Stimulated activated naive CD8-positive, alpha-beta T cell treated with anti-CD3 and anti-CD28 coated beads, Interleukin-15, Interleukin-2, amounts not matched to agents 100 ng/mL and 50 ng/mL, for 24 hours (primary cell): ENCODE measurements around the gene TRAPPC2.
"Not testable (repeated sequence)": the region's sequence is repeated elsewhere in the genome, so short reads cannot be mapped to it uniquely, and the experiment has no call there.

Experiments used
- H3K27ac Mint-ChIP-seq: one replicate; pipeline ENCODE4 v1.8.0; 2021; ENCODE audit warnings: mild to moderate bottlenecking, mixed read lengths
- H3K27me3 Mint-ChIP-seq: one replicate; pipeline ENCODE4 v1.8.0; 2021; ENCODE audit warnings: mixed read lengths
- H3K36me3 Mint-ChIP-seq: one replicate; pipeline ENCODE4 v1.8.0; 2021; ENCODE audit warnings: low read depth, mixed read lengths
- H3K4me1 Mint-ChIP-seq: one replicate; pipeline ENCODE4 v1.8.0; 2021; ENCODE audit warnings: low read depth, mixed read lengths
- H3K4me3 Mint-ChIP-seq: one replicate; pipeline ENCODE4 v1.8.0; 2021; ENCODE audit warnings: mild to moderate bottlenecking, mixed read lengths
- H3K9me3 Mint-ChIP-seq: one replicate; pipeline ENCODE4 v1.8.0; 2021; ENCODE audit warnings: mixed read lengths

TRAPPC2 gene

GRCh38 chrX:13684361-13684760 is 50.1 kb downstream of the TRAPPC2 start:
- H3K4me3 Mint-ChIP-seq: no peak overlapping the region
- peak overlapping the region; percentile 17 for H3K27ac Mint-ChIP-seq
- H3K36me3 Mint-ChIP-seq: no peaks in the 10 kb centered on the region
- H3K27me3 Mint-ChIP-seq: no peaks in the 10 kb centered on the region
- H3K4me1 Mint-ChIP-seq: peaks cover 46% of the 10 kb centered on the region
- no peaks in the 10 kb centered on the region for H3K9me3 Mint-ChIP-seq

GRCh38 chrX:13681595-13681994 is 52.8 kb downstream of the TRAPPC2 start:
- Mint-ChIP-seq H3K27me3 (no peaks in the 10 kb centered on the region), H3K36me3 (no peaks in the 10 kb centered on the region), H3K27ac (no peak overlapping the region), H3K9me3 (no peaks in the 10 kb centered on the region), H3K4me3 (no peak overlapping the region), H3K4me1 (peaks cover 27% of the 10 kb centered on the region)

DNA sequence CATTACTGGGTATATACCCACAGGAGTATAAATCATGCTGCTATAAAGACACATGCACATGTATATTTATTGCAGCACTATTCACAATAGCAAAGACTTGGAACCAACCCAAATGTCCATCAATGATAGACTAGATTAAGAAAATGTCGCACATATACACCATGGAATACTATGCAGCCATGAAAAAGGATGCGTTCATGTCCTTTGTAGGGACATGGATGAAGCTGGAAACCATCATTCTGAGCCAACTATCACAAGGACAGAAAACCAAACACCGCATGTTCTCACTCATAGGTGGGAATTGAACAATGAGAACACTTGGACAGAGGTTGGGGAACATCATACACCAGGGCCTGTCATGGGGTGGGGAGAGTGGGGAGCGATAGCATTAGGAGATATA is 54.7 kb downstream of the TRAPPC2 start:
- not testable (repeated sequence) for H3K36me3 Mint-ChIP-seq, H3K4me3 Mint-ChIP-seq, H3K9me3 Mint-ChIP-seq, H3K27me3 Mint-ChIP-seq, H3K27ac Mint-ChIP-seq
- peaks cover 14% of the 10 kb centered on the region for H3K4me1 Mint-ChIP-seq

GRCh38 chrX:13676885-13677284 is 57.5 kb downstream of the TRAPPC2 start:
- Mint-ChIP-seq H3K4me1 (peaks cover 3% of the 10 kb centered on the region), H3K27ac (no peak overlapping the region), H3K9me3 (no peaks in the 10 kb centered on the region), H3K27me3 (no peaks in the 10 kb centered on the region), H3K36me3 (no peaks in the 10 kb centered on the region), H3K4me3 (no peak overlapping the region)

- H3K27ac Mint-ChIP-seq: no peak overlapping the region
- no peaks in the 10 kb centered on the region for H3K9me3 Mint-ChIP-seq
- H3K4me1 Mint-ChIP-seq: peaks cover 29% of the 10 kb centered on the region
- H3K4me3 Mint-ChIP-seq: no peak overlapping the region
- no peaks in the 10 kb centered on the region for H3K36me3 Mint-ChIP-seq
- no peaks in the 10 kb centered on the region for H3K27me3 Mint-ChIP-seq
Measured at GRCh38 chrX:13673016-13673415, 61.4 kb downstream of the TRAPPC2 start.

DNA sequence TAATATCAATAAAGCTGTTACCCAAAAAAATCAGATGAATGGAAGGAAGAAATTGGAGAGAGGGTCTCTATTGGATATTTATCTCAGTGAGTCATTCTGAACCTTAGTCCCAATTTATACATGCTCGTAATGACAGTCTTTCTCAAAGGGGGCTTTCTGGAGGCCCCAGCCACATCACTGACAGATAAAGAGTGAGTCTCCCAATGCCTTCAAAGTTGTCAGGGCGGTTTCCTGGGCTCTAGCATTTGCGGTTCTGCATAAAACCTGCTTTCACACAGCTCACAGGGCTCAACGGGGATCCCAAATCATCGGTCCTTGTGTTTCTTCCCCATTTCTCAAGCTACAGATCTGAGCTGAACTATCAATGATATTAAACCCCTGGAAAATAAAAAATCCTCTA is 64.2 kb downstream of the TRAPPC2 start:
- H3K36me3 Mint-ChIP-seq: no peaks in the 10 kb centered on the region
- peak overlapping the region; percentile 93 for H3K27ac Mint-ChIP-seq
- H3K27me3 Mint-ChIP-seq: no peaks in the 10 kb centered on the region
- no peaks in the 10 kb centered on the region for H3K9me3 Mint-ChIP-seq
- no peak overlapping the region for H3K4me3 Mint-ChIP-seq
- H3K4me1 Mint-ChIP-seq: peaks cover 29% of the 10 kb centered on the region

DNA sequence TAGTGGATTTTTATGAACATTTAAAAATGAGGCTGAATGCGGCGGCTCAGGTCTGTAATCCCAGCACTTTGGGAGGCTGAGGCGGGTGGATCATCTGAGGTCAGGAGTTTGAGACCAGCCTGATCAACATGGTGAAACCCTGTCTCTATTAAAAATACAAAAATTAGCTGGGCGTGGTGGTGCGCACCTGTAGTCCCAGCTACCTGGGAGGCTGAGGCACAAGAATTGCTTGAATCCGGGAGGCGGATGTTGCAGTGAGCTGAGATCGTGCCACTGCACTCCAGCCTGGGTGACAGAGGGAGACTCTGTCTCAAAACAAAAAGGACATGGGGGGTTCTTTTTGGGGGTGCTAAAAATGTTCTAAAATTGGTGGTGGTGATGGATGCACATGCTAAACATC is 64.7 kb downstream of the TRAPPC2 start:
- Mint-ChIP-seq H3K4me1 (peaks cover 29% of the 10 kb centered on the region), H3K27ac (peak overlapping the region; percentile 93), H3K4me3 (peak overlapping the region; percentile 72)
- not testable (repeated sequence) for H3K27me3 Mint-ChIP-seq, H3K9me3 Mint-ChIP-seq, H3K36me3 Mint-ChIP-seq

DNA sequence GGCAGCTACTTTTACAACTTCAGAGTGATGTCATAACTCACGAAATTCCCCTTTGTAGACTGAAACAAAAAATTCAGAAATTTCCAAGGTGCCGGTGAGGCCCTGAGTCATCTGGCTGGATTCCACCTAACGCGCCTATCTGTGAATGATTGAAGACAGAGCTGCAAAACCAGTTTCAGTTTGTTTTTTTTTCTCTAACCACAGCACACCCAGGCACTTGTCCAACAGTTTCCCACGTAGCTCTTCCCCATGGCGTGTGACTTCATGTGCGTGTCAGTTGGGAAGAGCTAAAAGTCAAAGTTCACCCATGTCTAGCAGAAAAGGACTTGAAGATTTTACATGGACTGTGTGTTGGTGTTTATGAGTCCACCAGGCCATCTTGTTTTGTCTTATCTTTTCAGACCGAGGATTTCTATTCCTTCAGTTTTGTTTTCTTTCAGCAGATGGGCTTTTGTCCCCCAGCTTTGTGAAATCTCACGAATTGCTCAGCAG is 65.1 kb downstream of the TRAPPC2 start:
- Mint-ChIP-seq H3K36me3 (no peaks in the 10 kb centered on the region), H3K27ac (peak overlapping the region; percentile 93), H3K27me3 (no peaks in the 10 kb centered on the region), H3K4me1 (peaks cover 29% of the 10 kb centered on the region), H3K4me3 (peak overlapping the region; percentile 72), H3K9me3 (no peaks in the 10 kb centered on the region)

- H3K36me3 Mint-ChIP-seq: no peaks in the 10 kb centered on the region
- H3K4me1 Mint-ChIP-seq: peaks cover 29% of the 10 kb centered on the region
- no peaks in the 10 kb centered on the region for H3K27me3 Mint-ChIP-seq
- no peak overlapping the region for H3K4me3 Mint-ChIP-seq
- no peaks in the 10 kb centered on the region for H3K9me3 Mint-ChIP-seq
- H3K27ac Mint-ChIP-seq: no peak overlapping the region
Measured at GRCh38 chrX:13667919-13668318, 66.5 kb downstream of the TRAPPC2 start.

- Mint-ChIP-seq H3K36me3 (no peaks in the 10 kb centered on the region), H3K27me3 (no peaks in the 10 kb centered on the region), H3K27ac (no peak overlapping the region), H3K9me3 (no peaks in the 10 kb centered on the region), H3K4me3 (no peak overlapping the region), H3K4me1 (peaks cover 33% of the 10 kb centered on the region)
Measured at GRCh38 chrX:13666836-13667235, 67.6 kb downstream of the TRAPPC2 start.

GRCh38 chrX:13664020-13664419 is 70.4 kb downstream of the TRAPPC2 start:
- H3K9me3 Mint-ChIP-seq: no peaks in the 10 kb centered on the region
- H3K4me3 Mint-ChIP-seq: no peak overlapping the region
- no peak overlapping the region for H3K27ac Mint-ChIP-seq
- peaks cover 5% of the 10 kb centered on the region for H3K36me3 Mint-ChIP-seq
- peaks cover 15% of the 10 kb centered on the region for H3K4me1 Mint-ChIP-seq
- H3K27me3 Mint-ChIP-seq: no peaks in the 10 kb centered on the region

DNA sequence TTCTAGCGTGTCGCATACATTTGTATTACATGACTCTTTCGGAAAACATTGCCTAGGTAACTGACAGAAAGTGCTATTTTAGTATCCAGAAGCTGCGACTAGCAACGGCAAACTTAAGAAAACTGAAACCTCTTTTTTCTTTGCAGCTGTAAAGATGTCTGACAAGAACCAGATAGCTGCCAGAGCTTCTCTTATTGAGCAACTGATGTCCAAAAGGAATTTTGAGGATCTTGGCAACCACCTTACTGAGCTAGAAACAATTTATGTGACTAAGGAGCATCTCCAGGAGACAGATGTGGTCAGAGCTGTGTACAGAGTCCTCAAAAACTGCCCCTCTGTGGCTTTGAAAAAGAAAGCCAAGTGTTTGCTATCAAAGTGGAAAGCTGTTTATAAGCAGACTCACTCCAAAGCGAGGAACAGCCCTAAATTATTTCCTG is 72.0 kb downstream of the TRAPPC2 start:
- no peak overlapping the region for H3K27ac Mint-ChIP-seq
- no peaks in the 10 kb centered on the region for H3K9me3 Mint-ChIP-seq
- no peaks in the 10 kb centered on the region for H3K27me3 Mint-ChIP-seq
- peaks cover 20% of the 10 kb centered on the region for H3K4me1 Mint-ChIP-seq
- H3K36me3 Mint-ChIP-seq: peaks cover 5% of the 10 kb centered on the region
- no peak overlapping the region for H3K4me3 Mint-ChIP-seq
